HFF-Myc (cell line): Measurements from ENCODE around the gene TMEM106C.

Source experiments
- DNase-seq: peaks from one replicate; pipeline ENCODE4 v3.0.0-alpha.2; 2011; ENCODE audit warnings: low read depth; ENCODE audit errors: extremely low read depth
- H3K4me3 ChIP-seq: replicated peaks from 2 replicates; pipeline ENCODE4 v1.5.1; 2011; ENCODE audit warnings: low read depth, mild to moderate bottlenecking, control low read depth, low read length
- TF ChIP-seq, protein P1 (sequence below): IDR thresholded peaks from 2 replicates; pipeline ENCODE4 v1.5.1; 2012; ENCODE audit warnings: mild to moderate bottlenecking, low read depth, low read length, control low read depth; ENCODE audit errors: missing control alignments

The TMEM106C gene

DNA sequence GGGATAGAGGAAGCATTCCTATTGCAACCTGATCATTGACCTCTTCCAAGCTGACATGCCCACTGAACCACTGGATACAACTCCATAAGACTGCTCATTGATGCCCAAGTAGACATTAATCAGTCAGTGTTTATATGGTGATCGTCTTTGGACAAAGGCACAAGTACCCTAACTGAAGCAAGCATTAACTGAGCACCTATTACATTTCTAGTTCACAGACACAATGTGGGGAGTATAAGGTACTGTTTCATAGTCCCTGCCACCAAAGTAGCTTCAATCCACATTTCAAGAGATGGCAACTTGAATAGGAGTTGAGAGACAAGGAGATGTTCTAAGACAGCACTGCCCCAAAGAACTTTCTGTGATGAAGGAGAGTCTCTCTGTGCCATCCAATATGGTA is 51.7 kb downstream of the TMEM106C start:
- H3K4me3 ChIP-seq = no peak overlapping the region
- no peak for DNase-seq
- TF ChIP-seq, protein P1, sequence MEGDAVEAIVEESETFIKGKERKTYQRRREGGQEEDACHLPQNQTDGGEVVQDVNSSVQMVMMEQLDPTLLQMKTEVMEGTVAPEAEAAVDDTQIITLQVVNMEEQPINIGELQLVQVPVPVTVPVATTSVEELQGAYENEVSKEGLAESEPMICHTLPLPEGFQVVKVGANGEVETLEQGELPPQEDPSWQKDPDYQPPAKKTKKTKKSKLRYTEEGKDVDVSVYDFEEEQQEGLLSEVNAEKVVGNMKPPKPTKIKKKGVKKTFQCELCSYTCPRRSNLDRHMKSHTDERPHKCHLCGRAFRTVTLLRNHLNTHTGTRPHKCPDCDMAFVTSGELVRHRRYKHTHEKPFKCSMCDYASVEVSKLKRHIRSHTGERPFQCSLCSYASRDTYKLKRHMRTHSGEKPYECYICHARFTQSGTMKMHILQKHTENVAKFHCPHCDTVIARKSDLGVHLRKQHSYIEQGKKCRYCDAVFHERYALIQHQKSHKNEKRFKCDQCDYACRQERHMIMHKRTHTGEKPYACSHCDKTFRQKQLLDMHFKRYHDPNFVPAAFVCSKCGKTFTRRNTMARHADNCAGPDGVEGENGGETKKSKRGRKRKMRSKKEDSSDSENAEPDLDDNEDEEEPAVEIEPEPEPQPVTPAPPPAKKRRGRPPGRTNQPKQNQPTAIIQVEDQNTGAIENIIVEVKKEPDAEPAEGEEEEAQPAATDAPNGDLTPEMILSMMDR = no peak

DNA sequence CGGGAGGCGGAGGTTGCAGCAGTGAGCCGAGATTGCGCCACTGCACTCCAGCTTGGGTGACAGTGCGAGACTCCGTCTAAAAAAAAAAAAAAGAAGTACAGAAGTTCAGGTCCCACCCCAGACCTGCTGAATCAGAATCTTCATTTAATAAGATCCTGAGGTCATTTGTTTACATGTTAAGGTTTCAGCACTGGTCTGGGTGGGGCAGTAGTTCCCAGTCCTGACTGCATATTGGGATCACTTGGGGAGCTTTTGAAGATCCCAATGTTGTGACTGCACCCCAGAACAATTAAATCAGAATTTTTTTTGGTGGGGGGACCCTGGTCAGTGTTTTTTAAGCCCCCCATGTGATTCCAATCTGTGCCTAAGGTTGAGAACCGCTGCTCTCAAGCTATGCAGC is 52.6 kb downstream of the TMEM106C start:
- DNase-seq = no peak
- TF ChIP-seq, protein P1 = no peak
- H3K4me3 ChIP-seq = no peak overlapping the region

DNA sequence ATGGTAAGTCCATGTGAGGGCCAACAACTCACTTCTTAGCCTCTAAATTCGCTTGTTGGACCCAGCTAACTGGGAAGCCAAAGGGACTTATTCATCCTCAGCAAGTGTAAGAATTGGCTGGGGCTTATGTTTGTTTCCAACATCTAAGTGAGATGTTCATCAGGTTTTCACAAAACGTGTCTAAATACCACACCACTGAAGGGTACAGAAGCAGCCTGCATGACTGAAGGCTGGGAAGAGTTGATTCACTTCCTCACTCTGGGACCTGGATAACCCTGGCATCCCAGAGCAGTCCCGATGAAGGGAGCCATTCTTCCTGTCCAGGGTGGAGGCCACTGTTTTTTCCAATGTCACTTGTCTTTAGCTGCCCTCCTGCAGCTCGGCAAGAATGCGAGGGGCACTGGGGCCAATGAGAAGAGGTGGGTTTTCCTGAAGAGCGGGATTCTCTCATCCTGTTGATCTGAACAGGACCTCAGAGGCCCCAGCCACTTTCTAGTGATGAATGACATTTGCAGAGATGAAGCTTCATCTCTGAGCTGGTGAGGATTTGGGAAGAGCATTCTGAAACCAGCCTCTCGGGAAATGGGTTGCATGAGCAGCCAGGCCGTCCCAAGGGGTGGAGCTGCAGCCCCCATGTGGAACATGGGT is 53.1 kb downstream of the TMEM106C start:
- no peak for DNase-seq
- H3K4me3 ChIP-seq = no peak overlapping the region
- TF ChIP-seq, protein P1 = no peak

DNA sequence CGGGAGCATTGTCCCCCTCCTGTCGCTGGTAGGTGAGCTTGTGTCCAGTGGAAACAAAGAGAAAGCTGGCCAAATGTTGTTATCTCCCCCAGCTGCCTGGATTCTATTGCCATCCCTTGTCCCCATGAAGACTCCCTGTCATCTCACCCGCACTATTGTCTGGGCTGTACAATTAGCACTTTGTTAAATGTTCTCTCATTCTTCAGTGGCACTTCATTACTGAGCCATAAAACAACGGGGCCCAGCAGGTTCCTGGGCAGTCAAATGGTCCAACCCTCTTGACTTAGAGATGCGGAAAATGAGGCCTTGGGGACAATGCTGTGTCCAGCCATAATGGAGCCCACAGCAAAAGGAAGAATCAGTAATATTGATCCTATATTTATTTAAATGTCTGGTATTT is 54.1 kb downstream of the TMEM106C start:
- no peak for DNase-seq
- H3K4me3 ChIP-seq = no peak overlapping the region
- TF ChIP-seq, protein P1 = no peak

DNA sequence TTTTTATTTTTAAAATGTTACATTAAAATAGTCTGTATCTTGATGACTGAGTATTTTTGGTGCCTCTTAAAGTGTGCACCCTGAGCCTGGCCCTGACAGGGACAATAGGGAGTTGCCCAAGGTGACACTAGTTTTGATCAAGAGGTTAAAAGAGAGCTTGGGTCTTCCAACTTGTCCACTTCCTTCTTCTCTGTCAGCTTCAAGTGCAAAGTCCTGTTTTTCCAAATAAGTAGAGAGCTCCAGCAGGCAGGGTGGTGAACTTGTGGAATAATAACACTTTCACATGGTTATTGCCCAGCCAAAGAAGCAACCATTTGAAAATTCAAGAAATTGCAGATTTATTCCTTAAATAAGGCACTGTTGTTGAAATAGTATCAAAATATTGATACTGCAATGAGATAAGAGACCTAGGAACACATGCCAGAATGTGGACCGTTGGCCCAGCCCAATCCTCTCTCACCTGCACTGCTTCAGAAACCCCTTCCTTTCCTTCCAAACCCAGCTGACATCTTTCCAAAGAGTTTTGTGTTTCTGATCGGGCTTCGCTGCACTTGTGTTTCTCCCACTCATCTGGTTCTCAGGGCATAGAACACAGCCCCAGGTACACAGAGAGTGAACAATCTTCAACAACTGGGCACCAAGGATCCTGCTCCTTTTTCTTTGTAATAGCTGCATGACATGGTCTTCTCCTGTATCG is 54.7 kb downstream of the TMEM106C start:
- DNase-seq = no peak
- H3K4me3 ChIP-seq = no peak overlapping the region
- TF ChIP-seq, protein P1 = no peak
